HG03066 (cell line): ENCODE data around the gene MBD3L5.
"Not testable (repeated sequence)": the region's sequence is repeated elsewhere in the genome, so short reads cannot be mapped to it uniquely, and the experiment has no call there.

ENCODE experiments used
- ATAC-seq: cut with Tn5 transposase; IDR thresholded peaks from one replicate; pipeline ENCODE4 v1.9.1; 2021; ENCODE audit warnings: low read depth; ENCODE audit not compliant: unreplicated experiment

MBD3L5 gene

DNA sequence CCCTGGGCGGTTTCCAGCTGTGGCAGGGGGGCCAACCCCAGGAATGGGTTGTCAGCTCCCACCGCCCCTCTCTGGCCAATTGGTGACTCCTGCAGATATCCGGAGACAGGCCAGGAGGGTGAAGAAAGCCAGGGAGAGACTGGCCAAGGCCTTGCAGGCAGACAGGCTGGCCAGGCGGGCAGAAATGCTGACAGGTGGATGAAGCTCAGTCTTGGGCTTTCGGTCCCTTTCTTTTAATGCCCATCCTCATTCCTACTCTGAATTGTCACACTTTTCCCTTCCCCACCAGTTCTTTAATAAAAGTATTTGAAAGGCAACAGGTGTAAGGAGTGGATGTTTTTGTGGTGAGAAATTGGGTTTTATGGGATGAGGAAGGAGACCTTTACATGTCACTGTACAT lies 21.0 kb downstream of the MBD3L5 start:
- ATAC-seq, result not testable (repeated sequence)

DNA sequence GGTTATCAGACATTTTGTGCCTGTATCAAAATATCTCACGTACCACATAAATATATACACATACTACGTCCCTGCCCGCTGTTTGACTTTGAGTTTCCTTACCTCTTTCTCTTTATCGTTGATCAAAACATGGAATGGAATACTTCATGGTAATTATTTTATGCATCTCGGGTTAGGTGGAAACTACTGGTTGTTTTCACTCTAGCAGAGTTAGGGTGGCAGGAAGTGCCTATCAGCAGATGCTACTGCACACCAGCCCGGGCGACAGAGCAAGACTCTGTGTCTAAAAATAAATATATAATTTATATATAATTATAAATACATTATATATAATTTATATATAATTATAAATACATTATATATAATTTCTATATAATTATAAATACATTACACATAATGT lies 22.5 kb downstream of the MBD3L5 start:
- ATAC-seq, result not testable (repeated sequence)

DNA sequence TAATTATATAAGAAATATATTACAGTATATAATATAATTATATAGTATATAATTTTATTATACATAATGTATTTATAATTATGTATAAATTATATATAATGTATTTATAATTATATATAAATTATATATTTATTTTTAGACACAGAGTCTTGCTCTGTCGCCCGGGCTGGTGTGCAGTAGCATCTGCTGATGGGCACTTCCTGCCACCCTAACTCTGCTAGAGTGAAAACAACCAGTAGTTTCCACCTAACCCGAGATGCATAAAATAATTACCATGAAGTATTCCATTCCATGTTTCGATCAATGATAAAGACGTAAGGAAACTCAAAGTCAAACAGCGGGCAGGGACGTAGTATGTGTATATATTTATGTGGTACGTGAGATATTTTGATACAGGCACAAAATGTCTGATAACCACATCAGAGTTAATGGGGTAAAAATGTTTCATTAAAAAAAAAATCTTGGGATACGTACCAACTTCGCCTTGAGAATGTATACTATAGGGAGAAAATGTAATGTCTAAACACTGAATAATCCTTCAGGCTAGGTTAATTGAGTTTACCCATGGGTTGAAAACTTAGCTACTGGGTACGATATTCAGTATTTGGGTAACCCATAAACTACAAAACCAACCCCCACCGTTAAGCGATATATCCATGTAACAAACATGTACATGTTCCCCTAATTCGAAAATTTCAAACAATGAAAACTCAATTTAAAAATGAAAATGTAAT lies 24.4 kb downstream of the MBD3L5 start:
- ATAC-seq, result not testable (repeated sequence)

DNA sequence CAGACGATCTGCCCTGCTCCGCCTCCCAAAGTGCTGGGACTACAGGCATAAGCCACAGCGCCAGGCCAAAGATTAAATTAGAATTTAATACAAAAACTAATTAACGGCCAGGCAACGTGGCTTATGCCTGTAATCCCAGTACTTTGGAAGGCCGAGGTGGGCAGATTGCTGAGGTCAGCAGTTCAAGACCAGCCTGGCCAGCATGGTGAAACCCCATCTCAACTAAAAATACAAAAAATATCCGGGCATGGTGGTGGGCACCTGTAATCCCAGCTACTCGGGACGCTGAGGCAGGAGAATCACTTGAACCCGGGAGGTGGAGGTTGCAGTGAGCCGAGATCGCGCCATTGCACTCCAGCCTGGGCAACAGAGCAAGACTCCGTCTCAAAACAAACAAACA lies 25.3 kb downstream of the MBD3L5 start:
- not testable (repeated sequence) for ATAC-seq

DNA sequence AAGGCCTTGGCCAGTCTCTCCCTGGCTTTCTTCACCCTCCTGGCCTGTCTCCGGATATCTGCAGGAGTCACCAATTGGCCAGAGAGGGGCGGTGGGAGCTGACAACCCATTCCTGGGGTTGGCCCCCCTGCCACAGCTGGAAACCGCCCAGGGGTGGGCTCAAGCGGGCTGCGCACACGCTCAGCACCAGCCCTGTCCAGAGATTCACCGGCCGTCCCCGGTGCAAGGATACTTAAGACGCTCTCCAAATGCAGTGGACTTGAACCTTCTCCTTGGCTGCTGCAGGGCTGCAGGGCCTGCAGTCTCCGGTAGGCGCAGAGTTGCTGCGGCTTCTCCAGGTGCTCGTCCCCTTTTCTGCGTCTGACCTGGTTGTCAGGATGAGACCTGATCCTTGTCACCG lies 26.0 kb downstream of the MBD3L5 start:
- not testable (repeated sequence) for ATAC-seq

DNA sequence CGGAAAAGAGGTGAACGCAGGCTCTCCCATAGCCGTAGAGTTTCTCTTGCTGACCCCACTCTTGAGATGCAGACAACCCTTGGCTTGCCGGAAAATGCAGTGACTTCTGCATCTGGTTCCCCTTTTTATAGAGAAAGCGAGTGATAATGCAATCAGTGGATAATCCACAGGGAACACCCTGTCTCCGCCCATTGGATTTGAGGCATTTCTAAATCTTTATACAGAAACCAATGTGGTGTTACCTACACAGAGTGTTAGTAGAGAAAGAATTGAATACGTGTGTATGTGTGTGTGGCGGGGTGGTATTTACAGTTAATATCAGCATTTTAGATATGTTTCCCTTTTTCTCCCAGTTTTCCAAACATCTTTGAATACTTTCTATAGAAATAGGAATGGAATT lies 28.2 kb downstream of the MBD3L5 start, which contains the start of gene MBD3L3:
MBD3L3 (minus strand) TSS at position 101 of the 400 bp plus-strand sequence; CDS start at position 30, 71 bp downstream.
- not testable (repeated sequence) for ATAC-seq

DNA sequence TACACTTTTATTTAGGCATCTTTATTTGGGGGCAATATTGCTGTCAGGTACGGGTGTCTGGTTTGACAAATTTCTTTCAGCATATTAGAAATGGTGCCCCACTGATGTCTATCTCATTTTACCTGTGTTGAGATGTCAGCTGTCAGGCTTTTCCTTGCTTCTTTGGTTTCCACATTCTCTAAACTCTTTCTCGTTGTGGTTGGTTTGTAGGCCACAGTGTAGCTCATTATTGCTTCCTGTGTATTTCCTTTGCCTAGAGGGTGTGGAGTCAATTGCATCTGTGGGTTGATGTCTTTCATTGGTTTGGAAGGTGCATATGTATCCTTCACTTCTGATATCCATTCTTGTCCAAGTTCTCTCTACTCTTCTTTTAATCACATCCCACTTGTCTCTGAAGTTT lies 29.6 kb downstream of the MBD3L5 start:
- ATAC-seq, result not testable (repeated sequence)

DNA sequence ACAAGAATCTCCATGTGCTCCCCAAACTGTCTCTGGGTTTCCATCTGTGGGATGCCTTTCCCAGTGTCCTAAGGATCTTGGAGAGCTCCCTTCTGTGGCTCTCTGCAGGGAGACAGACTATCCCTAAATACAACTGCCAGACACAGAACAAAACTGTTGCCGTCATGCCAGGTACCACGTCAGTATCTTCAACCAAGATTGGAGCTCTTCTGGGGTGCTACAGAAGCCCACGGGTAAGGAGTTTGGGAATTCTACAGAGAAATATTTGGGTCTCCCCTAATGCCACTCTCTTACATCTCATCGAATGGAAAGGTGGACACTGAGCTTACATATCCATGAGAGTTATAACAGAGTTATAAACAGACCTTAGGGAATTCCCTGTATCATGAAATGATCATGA lies 33.0 kb downstream of the MBD3L5 start:
- no peak for ATAC-seq

DNA sequence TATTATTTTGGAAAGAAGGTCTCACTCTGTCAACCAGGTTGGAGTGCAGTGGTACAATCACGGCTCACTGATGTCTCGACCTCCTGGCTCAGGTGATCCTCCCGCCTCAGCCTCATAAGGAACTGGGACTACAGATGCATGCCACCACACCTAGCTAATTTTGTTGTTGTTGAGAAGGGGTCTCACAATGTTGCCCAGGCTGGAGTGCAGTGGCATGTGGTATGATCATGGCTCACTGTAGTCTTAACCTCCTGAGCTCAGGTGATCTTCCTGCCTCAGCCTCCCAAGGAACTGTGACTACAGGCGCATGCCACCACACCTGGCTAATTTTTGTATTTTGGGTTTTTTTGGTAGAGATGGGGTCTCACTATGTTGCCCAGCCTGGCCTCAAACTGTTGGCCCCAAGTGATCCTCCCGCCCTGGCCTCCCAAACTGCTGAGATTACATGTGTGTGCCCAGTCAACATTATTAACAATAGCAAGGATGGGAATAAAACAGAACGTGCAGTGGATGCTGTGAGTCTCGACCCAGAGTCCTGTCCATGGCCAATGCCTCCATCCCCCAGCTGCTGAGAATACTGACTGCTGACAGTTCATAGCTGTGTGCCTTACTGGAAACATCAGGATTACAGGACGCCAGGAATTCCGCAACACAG lies 33.5 kb downstream of the MBD3L5 start:
- no peak for ATAC-seq

DNA sequence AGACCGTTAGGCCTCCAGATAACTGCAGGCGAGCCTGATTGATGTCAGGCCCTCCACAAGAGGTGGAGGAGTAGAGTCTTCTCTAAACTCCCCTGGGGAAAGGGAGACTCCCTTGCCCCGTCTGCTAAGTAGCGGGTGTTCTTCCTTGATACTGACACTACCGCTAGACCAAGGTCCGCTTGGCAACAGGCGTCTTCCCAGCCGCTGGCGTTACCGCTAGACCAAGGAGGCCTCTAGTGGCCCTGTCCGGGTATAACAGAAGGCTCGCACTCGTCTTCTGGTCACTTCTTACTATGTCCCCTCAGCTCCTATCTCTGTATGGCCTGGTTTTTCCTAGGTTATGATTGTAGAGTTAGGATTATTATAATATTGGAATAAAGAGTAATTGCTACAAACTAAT lies 36.7 kb downstream of the MBD3L5 start:
- not testable (repeated sequence) for ATAC-seq

DNA sequence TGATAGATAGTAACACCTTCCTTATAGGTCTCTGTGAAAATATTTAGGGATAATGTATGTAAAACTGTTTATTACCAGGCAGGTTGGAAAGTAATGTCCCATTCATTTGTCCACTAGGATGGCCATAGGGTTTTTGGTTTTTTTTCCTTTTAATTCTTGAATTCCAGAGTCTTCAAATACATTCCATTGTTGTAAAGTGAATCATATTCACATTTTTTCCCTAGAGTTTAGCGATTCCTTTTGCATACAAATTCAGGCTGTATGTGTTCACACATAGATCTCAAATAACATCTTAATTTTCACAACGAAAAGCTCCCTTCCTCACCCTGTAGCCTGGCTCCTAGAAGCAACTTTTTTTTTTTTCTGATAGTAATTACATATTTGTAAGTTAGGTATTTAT lies 37.3 kb downstream of the MBD3L5 start:
- ATAC-seq, result no peak

DNA sequence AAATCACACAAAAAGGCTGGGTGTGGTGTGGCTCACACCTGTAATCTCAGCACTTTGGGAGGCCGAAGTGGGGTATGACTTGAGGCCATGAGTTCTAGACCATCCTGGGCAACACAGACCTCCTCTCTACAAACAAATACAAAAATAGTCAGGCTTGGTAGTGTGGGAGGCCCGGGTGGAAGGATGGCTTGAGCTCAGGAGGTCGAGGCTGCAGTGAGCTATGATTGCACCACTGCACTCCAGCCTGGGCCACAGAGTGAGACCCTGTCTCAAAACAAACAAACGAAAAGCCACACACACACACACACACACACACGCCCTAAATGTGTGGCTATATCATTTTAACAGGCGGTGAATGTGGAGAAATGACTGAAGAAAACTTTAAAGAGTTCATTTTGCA lies 38.2 kb downstream of the MBD3L5 start:
- ATAC-seq, result no peak

DNA sequence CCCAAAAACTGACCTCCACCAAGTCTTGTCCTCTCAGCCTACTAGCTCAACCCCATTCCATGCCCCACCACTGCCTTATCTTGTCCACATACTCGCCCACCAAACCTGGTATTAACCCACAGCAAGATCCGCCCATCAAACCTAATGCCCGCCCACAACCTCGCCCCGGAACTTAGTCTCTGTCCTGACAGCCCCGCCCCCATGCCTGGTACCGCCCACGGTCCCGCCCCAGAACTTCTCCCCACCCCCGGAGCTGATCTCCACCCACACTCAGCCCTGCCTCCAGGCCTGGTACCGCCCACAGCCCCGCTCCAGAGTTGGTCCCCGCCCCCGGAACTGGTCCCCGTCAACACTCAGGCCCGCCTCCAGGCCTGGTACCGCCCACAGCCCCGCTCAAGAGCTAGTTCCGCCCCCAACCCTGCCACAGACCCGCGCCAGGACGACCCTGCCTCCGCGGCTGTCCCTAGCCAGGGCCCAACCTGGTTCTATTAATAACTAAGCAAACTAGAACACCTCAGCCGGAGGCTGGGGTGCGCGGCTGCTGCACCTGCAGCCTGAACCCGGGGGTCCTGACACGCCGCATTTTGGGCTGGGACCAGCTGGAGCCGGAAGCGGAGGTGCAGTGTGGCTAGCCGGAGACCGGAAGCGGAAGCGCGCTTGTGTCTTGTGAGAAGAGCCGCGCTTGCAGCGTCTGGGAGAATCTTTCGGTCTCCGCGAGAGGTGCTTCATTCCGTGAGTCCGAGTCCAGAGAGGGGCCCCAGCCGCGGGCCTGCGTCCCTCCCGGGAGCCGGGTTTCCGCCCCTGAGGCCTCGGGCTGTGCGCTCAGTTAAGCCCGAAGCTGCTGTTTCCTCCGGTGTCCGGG lies 38.9 kb downstream of the MBD3L5 start, which contains the start of gene ZNF557:
ZNF557 (plus strand) TSS at position 662 of the 862 bp plus-strand sequence. CDS start 5,372 bp downstream, outside the sequence.
- peak; percentile 86 for ATAC-seq

DNA sequence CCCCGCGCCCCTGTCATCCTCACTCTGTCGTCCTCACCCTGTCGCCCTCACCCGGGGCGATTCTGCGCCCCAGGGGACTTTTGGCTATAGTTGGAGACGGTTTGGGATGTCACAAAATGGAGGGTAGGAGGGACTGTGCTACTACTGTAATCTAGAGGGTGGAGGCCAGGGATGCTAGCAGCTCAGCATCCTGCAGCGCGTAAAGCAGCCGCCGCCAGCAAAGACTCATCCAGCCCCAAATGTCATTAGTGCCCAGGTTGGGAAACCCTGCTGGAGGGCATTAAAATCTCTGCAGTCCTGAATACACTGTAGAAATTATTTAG lies 39.5 kb downstream of the MBD3L5 start:
- peak; percentile 10 for ATAC-seq

DNA sequence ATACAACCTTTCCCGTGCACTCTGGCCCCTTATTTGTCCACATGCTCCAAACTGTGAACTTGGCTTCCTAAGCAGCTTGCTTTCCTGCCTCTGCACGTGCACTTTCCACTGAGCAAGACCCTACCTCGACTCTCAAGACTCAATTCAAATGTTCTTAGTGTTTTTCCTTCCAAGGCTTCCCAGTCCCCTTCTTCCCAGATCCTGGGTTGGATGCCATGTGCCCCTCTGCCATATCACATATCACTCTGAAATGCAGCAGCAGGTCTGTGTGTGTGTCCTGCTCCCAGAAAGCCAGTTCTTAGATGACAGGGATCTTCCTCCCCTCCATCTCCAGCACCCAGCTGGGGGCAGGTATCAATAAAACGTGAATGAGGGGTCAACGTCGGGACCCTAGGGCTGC lies 42.2 kb downstream of the MBD3L5 start:
- no peak for ATAC-seq

DNA sequence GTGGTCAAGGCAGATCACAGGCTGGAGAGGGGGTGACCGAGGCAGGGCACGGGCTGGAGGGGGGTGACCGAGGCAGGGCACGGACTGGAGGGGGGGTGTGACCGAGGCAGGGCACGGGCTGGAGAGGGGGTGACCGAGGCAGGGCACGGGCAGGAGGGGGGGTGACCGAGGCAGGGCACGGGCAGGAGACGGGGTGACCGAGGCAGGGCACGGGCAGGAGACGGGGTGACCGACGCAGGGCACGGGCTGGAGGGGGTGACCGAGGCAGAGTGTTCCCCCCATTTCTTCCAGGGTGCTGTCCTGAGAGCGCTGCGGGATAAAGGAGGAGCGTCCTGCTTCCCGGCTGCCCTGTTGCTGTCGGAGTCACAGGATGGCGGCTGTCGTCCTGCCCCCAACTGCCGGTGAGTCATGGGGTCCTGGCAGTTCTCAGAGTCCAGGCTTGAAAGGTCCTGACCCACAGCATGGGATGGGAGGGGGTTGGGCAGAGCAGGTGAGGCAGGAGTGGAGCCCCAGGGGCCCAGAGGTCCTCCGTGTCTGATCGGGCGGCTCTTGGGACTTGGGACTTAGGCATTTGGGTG lies 44.4 kb downstream of the MBD3L5 start:
- ATAC-seq, result no peak

DNA sequence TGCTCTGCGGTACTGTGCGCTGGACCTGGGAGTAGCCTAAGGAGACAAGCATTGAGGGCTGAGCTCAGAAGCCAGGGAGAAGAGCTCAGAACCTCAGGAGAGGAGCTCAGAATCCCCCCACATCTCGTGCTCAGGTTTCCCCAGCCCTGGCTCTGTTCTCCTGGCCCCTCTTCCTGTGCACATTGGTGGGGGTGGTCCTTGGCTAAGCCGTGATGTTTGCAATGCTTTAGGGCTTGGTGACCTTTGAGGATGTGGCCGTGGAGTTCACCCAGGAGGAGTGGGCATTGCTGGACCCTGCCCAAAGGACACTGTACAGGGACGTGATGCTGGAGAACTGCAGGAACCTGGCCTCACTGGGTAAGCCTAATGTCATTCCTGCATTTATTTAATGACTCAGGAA lies 45.8 kb downstream of the MBD3L5 start:
- ATAC-seq, result no peak

DNA sequence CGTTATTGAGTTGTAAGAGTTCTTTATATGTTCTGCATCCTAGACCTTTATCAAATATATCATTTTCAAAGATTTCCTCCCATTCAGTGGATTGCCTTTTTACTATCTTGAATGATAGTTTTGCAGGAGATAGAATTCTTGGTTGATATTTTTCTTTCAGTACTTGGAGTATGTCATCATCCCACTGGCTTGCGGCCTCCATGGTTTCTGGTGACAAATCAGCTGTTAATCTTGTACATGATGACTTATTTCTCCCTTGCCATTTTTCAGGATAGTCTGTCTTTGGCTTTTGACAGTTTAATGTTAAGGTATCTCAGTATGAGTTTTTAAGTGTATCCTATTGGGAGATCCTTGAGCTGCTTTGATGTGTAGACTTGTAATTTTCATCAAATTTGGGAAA lies 47.6 kb downstream of the MBD3L5 start:
- no peak for ATAC-seq
